ENCODE data around the gene SEC16A. TPM values are rescaled to one million over a fixed set of nuclear protein-coding genes. Genes with fewer than 3 reads are reported as not detected.

SEC16A gene
- total RNA-seq, 1 donor from 2014 or later, result 20.8 TPM

GRCh38 chr9:136499935-136500910, 17.4 kb upstream of the SEC16A start:
- no peak for DNase-seq

- no peak for DNase-seq
Observed at GRCh38 chr9:136499071-136499934, 16.5 kb upstream of the SEC16A start.

GRCh38 chr9:136497916-136498695, 15.3 kb upstream of the SEC16A start:
- DNase-seq, result no peak

- no peak for DNase-seq
Observed at GRCh38 chr9:136496801-136497620, 14.2 kb upstream of the SEC16A start.

- DNase-seq, result no peak
Observed at GRCh38 chr9:136496181-136496580, 13.3 kb upstream of the SEC16A start.

GRCh38 chr9:136495238-136495800, 12.5 kb upstream of the SEC16A start:
- no peak for DNase-seq

GRCh38 chr9:136494531-136495215, 11.8 kb upstream of the SEC16A start:
- no peak for DNase-seq

- no peak for DNase-seq
Observed at GRCh38 chr9:136494012-136494411, 11.2 kb upstream of the SEC16A start.

GRCh38 chr9:136493567-136493971, 10.7 kb upstream of the SEC16A start:
- no peak for DNase-seq

- no peak for DNase-seq
Observed at GRCh38 chr9:136492978-136493522, 10.2 kb upstream of the SEC16A start.

- DNase-seq, result no peak
Observed at GRCh38 chr9:136489731-136490130, 6.9 kb upstream of the SEC16A start.

- DNase-seq, result peak; percentile 72
Observed at GRCh38 chr9:136488247-136489214, 5.7 kb upstream of the SEC16A start.

GRCh38 chr9:136487672-136488071, 4.8 kb upstream of the SEC16A start:
- no peak for DNase-seq

GRCh38 chr9:136486823-136487620, 4.2 kb upstream of the SEC16A start:
- DNase-seq, result no peak

GRCh38 chr9:136486131-136486530, 3.3 kb upstream of the SEC16A start:
- DNase-seq, result no peak

GRCh38 chr9:136485049-136486045, 2.5 kb upstream of the SEC16A start:
- peak; percentile 88 for DNase-seq

Data from dermis blood vessel endothelial cell (primary cell).